ENCODE data around the gene PRSS22. TPM values are rescaled to one million over a fixed set of nuclear protein-coding genes. Genes with fewer than 3 reads are reported as not detected.

Gene PRSS22
- total and polyA plus RNA-seq, 3 donors from 2014 or later = 0.38 TPM; not detected in 2

- Histone ChIP-seq H3K27ac (no peak overlapping the region), H3K4me1 (no peaks in the 10 kb centered on the region), H3K9me3 (no peaks in the 10 kb centered on the region), H3K36me3 (ENCODE audit: low read depth, missing control alignments) (no peaks in the 10 kb centered on the region), H3K4me3 (no peak overlapping the region), H3K27me3 (no peaks in the 10 kb centered on the region)
- 73 to 79% methylated on average over 16 of the region's 16 CpGs for WGBS, 2 donors
- intact Hi-C loops (cut with DNase I; ENCODE audit: low total_unique reads) = no loop called here
- no peak for TF ChIP-seq POLR2A (IDR thresholded peaks at IDR 0.05)
- TF ChIP-seq CTCF (IDR thresholded peaks at IDR 0.05) = no peak
- no peak for DNase-seq
These were observed 8.8 kb downstream of the PRSS22 start for GRCh38 chr16:2848933-2849725.

- H3K27ac ChIP-seq = no peak overlapping the region
- 63 to 72% methylated on average over 3 of the region's 3 CpGs for WGBS, 2 donors
These were observed 11.3 kb downstream of the PRSS22 start for GRCh38 chr16:2846511-2847310.

GRCh38 chr16:2845116-2845515 is 12.9 kb downstream of the PRSS22 start:
- H3K4me1 ChIP-seq = no peaks in the 10 kb centered on the region
- 78 to 83% methylated on average over 5 of the region's 5 CpGs for WGBS, 2 donors
- no peaks in the 10 kb centered on the region for H3K36me3 ChIP-seq (ENCODE audit: low read depth, missing control alignments)
- no peak for DNase-seq
- H3K9me3 ChIP-seq = no peaks in the 10 kb centered on the region
- no peaks in the 10 kb centered on the region for H3K27me3 ChIP-seq
- H3K4me3 ChIP-seq = no peak overlapping the region
- no peak for TF ChIP-seq POLR2A (IDR thresholded peaks at IDR 0.05)
- no peak for TF ChIP-seq CTCF (IDR thresholded peaks at IDR 0.05)
- H3K27ac ChIP-seq = no peak overlapping the region
- intact Hi-C loops (cut with DNase I; ENCODE audit: low total_unique reads) = no loop called here

More at GRCh38 chr16:2846511-2847310, 11.3 kb downstream of the PRSS22 start:
- no peaks in the 10 kb centered on the region for H3K27me3 ChIP-seq
- intact Hi-C loops (cut with DNase I; ENCODE audit: low total_unique reads) = no loop called here
- H3K36me3 ChIP-seq (ENCODE audit: low read depth, missing control alignments) = no peaks in the 10 kb centered on the region
- no peaks in the 10 kb centered on the region for H3K4me1 ChIP-seq
- no peak for DNase-seq
- TF ChIP-seq CTCF (IDR thresholded peaks at IDR 0.05) = no peak
- no peak for TF ChIP-seq POLR2A (IDR thresholded peaks at IDR 0.05)
- no peak overlapping the region for H3K4me3 ChIP-seq
- no peaks in the 10 kb centered on the region for H3K9me3 ChIP-seq

GRCh38 chr16:2843526-2843925 is 14.4 kb downstream of the PRSS22 start:
- TF ChIP-seq POLR2A (IDR thresholded peaks at IDR 0.05) (no peak), CTCF (IDR thresholded peaks at IDR 0.05) (no peak)
- no peak for DNase-seq
- Histone ChIP-seq H3K9me3 (no peaks in the 10 kb centered on the region), H3K27me3 (no peaks in the 10 kb centered on the region), H3K36me3 (ENCODE audit: low read depth, missing control alignments) (no peaks in the 10 kb centered on the region), H3K4me1 (no peaks in the 10 kb centered on the region), H3K27ac (no peak overlapping the region), H3K4me3 (no peak overlapping the region)
- 67 to 68% methylated on average over 8 of the region's 8 CpGs for WGBS, 2 donors
- intact Hi-C loops (cut with DNase I; ENCODE audit: low total_unique reads) = no loop called here

Data from testis (tissue), 3 donors.